ENCODE measurements around the gene TBX19.

The TBX19 gene

GRCh38 chr1:168300626-168301025, 19.9 kb downstream of the TBX19 start:
- no peak overlapping the region for H3K4me3 ChIP-seq (ENCODE audit: low read depth, low read length)
- no peak for TF ChIP-seq CTCF (IDR thresholded peaks at IDR 0.05; ENCODE audit: borderline replicate concordance, insufficient read depth, low read depth, low read length)

- no peak overlapping the region for H3K4me3 ChIP-seq (ENCODE audit: low read depth, low read length)
- TF ChIP-seq CTCF (IDR thresholded peaks at IDR 0.05; ENCODE audit: borderline replicate concordance, insufficient read depth, low read depth, low read length) = no peak
These were observed 21.1 kb downstream of the TBX19 start for GRCh38 chr1:168301664-168302320.

- no peak for TF ChIP-seq CTCF (IDR thresholded peaks at IDR 0.05; ENCODE audit: borderline replicate concordance, insufficient read depth, low read depth, low read length)
- H3K4me3 ChIP-seq (ENCODE audit: low read depth, low read length) = no peak overlapping the region
These were observed 23.3 kb downstream of the TBX19 start for GRCh38 chr1:168303716-168304540.

- no peak for TF ChIP-seq CTCF (IDR thresholded peaks at IDR 0.05; ENCODE audit: borderline replicate concordance, insufficient read depth, low read depth, low read length)
- H3K4me3 ChIP-seq (ENCODE audit: low read depth, low read length) = no peak overlapping the region
These were observed 24.2 kb downstream of the TBX19 start for GRCh38 chr1:168304865-168305264.

GRCh38 chr1:168312718-168313604, 32.3 kb downstream of the TBX19 start:
- H3K4me3 ChIP-seq (ENCODE audit: low read depth, low read length) = no peak overlapping the region
- no peak for TF ChIP-seq CTCF (IDR thresholded peaks at IDR 0.05; ENCODE audit: borderline replicate concordance, insufficient read depth, low read depth, low read length)

- no peak for TF ChIP-seq CTCF (IDR thresholded peaks at IDR 0.05; ENCODE audit: borderline replicate concordance, insufficient read depth, low read depth, low read length)
- H3K4me3 ChIP-seq (ENCODE audit: low read depth, low read length) = no peak overlapping the region
These were observed 35.5 kb downstream of the TBX19 start for GRCh38 chr1:168316142-168316541.

Data from GM12875 (cell line).